Transverse colon (tissue), 4 donors: ENCODE measurements around the gene SLC5A5.

Experiments
- EP300 ChIP-seq: sonication (generic); formaldehyde crosslinking; IDR thresholded peaks from one replicate; pipeline ENCODE4 v1.6.1; 2017; ENCODE audit warnings: antibody characterized with exemption, low read depth
- POLR2A ChIP-seq: fragments of 450-650 bp; IDR thresholded peaks from one replicate; pipeline ENCODE4 v1.6.1; 2016; ENCODE audit warnings: antibody characterized with exemption, mild to moderate bottlenecking, moderate library complexity
- POLR2AphosphoS5 ChIP-seq, 3 donors: sonication (generic); formaldehyde crosslinking; IDR thresholded peaks; one replicate each; pipeline ENCODE4 v1.6.1; 2016; ENCODE audit warnings: antibody characterized with exemption in 3 of 3
- TF ChIP-seq, protein P1 (sequence below), 5 experiments: fragments of 200-600 bp in 3 of 5; fragments of 450-650 bp in 2 of 5; sonication (generic) in 3 of 5; IDR thresholded peaks; 1 replicate in 2 of 5; 2 replicates in 3 of 5; pipeline ENCODE4 v1.5.1; 2016 to 2017; ENCODE audit warnings: antibody characterized with exemption in 5 of 5, inconsistent platforms in 3 of 5, mild to moderate bottlenecking in 2 of 5, moderate library complexity in 1 of 5

DNA sequence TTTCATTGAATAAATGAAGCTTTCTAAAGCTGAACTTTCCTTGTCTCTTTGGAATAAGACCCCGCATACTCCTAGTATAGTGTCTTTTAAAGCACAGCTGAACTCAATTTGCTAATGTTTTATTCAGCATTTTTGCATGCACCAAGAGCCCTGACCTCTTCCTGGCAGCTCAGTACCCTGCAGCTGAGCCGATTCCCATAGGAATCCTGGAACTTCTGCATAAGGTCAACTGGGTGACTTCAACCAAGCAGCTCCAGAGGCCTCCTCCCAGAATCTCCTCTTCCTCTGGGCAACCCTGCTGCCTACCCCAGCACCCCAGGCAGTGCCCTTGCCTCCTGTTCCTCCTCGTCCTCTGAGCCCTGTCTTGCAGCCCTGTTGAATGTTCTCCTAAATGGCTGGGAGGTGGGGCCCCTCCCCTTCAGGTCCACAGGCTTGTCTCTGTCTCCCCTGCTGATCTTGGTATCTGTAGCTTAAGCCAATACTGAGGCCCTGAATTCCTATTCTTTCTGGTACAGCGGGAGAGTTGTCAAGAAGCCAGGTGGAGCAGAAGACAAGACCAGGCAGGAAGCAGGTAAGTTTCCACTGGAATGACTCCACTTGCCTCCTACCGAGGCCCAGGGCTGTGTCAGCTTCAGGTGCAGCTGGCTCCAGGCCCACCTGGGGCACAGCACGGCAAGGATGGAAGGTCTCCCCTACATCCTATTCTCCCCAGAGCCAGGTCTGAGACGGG is 37.4 kb downstream of the SLC5A5 start:
- TF ChIP-seq, protein P1, sequence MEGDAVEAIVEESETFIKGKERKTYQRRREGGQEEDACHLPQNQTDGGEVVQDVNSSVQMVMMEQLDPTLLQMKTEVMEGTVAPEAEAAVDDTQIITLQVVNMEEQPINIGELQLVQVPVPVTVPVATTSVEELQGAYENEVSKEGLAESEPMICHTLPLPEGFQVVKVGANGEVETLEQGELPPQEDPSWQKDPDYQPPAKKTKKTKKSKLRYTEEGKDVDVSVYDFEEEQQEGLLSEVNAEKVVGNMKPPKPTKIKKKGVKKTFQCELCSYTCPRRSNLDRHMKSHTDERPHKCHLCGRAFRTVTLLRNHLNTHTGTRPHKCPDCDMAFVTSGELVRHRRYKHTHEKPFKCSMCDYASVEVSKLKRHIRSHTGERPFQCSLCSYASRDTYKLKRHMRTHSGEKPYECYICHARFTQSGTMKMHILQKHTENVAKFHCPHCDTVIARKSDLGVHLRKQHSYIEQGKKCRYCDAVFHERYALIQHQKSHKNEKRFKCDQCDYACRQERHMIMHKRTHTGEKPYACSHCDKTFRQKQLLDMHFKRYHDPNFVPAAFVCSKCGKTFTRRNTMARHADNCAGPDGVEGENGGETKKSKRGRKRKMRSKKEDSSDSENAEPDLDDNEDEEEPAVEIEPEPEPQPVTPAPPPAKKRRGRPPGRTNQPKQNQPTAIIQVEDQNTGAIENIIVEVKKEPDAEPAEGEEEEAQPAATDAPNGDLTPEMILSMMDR (IDR thresholded peaks at IDR 0.05) = no peak
- no peak for TF ChIP-seq POLR2A
- no peak for TF ChIP-seq POLR2AphosphoS5 (IDR thresholded peaks at IDR 0.05)
- TF ChIP-seq EP300 = no peak
